ENCODE data around the gene MST1. TPM values are rescaled to one million over a fixed set of nuclear protein-coding genes. Genes with fewer than 3 reads are reported as not detected.
A peak's percentile ranks its signal among the peaks of the same experiment; 100 is the strongest.

The MST1 gene
- total and polyA plus RNA-seq, 8 donors, result 12.5 to 59.7 (median 35.5) TPM

- intact Hi-C loops (cut with DNase I), result no loop called here
- no peaks in the 10 kb centered on the region for H3K4me1 ChIP-seq
- H3K36me3 ChIP-seq, result no peaks in the 10 kb centered on the region
- H3K9me3 ChIP-seq, result no peaks in the 10 kb centered on the region
- ATAC-seq (no peak), DNase-seq (peak in 1 of 4 donors; percentile 65)
- H3K27ac ChIP-seq, result no peak overlapping the region
- no peaks in the 10 kb centered on the region for H3K27me3 ChIP-seq
- no peak overlapping the region for H3K4me3 ChIP-seq
- TF ChIP-seq, protein P1, sequence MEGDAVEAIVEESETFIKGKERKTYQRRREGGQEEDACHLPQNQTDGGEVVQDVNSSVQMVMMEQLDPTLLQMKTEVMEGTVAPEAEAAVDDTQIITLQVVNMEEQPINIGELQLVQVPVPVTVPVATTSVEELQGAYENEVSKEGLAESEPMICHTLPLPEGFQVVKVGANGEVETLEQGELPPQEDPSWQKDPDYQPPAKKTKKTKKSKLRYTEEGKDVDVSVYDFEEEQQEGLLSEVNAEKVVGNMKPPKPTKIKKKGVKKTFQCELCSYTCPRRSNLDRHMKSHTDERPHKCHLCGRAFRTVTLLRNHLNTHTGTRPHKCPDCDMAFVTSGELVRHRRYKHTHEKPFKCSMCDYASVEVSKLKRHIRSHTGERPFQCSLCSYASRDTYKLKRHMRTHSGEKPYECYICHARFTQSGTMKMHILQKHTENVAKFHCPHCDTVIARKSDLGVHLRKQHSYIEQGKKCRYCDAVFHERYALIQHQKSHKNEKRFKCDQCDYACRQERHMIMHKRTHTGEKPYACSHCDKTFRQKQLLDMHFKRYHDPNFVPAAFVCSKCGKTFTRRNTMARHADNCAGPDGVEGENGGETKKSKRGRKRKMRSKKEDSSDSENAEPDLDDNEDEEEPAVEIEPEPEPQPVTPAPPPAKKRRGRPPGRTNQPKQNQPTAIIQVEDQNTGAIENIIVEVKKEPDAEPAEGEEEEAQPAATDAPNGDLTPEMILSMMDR (IDR thresholded peaks at IDR 0.05), result no peak
These were observed 35.0 kb downstream of the MST1 start for GRCh38 chr3:49654176-49654825.

DNA sequence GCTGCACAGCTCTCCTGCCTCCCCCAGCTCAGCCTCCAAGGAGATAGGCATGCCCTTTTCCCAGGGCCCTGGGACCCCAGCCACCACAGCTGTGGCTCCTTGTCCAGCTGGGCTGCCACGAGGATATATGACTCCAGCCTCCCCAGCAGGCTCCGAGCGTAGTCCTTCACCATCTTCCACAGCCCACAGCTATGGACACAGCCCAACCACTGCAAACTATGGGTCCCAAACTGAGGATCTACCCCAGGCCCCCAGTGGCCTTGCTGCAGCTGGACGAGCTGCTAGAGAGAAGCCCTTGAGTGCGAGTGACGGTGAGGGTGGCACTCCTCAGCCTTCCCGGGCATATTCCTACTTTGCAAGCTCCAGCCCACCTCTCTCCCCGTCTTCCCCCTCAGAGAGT, 35.7 kb downstream of the MST1 start:
- DNase-seq, result peak in 1 of 4 donors; percentile 49
- ATAC-seq, result no peak
- Histone ChIP-seq H3K27me3 (no peaks in the 10 kb centered on the region), H3K36me3 (no peaks in the 10 kb centered on the region), H3K4me3 (no peak overlapping the region), H3K4me1 (no peaks in the 10 kb centered on the region), H3K9me3 (no peaks in the 10 kb centered on the region), H3K27ac (no peak overlapping the region)
- TF ChIP-seq, protein P1 (IDR thresholded peaks at IDR 0.05), result no peak
- intact Hi-C loops (cut with DNase I), result no loop called here

- TF ChIP-seq, protein P1 (IDR thresholded peaks at IDR 0.05), result no peak
- intact Hi-C loops (cut with DNase I), result no loop called here
- peak in 1 of 4 donors; percentile 62 for DNase-seq
- ATAC-seq, result no peak
- no peaks in the 10 kb centered on the region for H3K9me3 ChIP-seq
- no peaks in the 10 kb centered on the region for H3K36me3 ChIP-seq
- no peaks in the 10 kb centered on the region for H3K4me1 ChIP-seq
- no peak overlapping the region for H3K27ac ChIP-seq
- no peaks in the 10 kb centered on the region for H3K27me3 ChIP-seq
- no peak overlapping the region for H3K4me3 ChIP-seq
These were observed 36.3 kb downstream of the MST1 start for GRCh38 chr3:49652903-49653415.

GRCh38 chr3:49652218-49652902, 36.9 kb downstream of the MST1 start:
- Histone ChIP-seq H3K27me3 (no peaks in the 10 kb centered on the region), H3K27ac (no peak overlapping the region), H3K36me3 (no peaks in the 10 kb centered on the region), H3K9me3 (no peaks in the 10 kb centered on the region), H3K4me3 (no peak overlapping the region), H3K4me1 (no peaks in the 10 kb centered on the region)
- ATAC-seq (no peak), DNase-seq (peak in 1 of 4 donors; percentile 69)
- intact Hi-C loops (cut with DNase I), result no loop called here
- TF ChIP-seq, protein P1 (IDR thresholded peaks at IDR 0.05), result no peak

GRCh38 chr3:49650637-49651036, 38.6 kb downstream of the MST1 start:
- H3K4me1 ChIP-seq, result no peaks in the 10 kb centered on the region
- ATAC-seq (no peak), DNase-seq (peak in 1 of 4 donors; percentile 22)
- intact Hi-C loops (cut with DNase I), result no loop called here
- H3K36me3 ChIP-seq, result no peaks in the 10 kb centered on the region
- no peaks in the 10 kb centered on the region for H3K9me3 ChIP-seq
- TF ChIP-seq, protein P1 (IDR thresholded peaks at IDR 0.05), result no peak
- H3K27ac ChIP-seq, result no peak overlapping the region
- H3K27me3 ChIP-seq, result no peaks in the 10 kb centered on the region
- H3K4me3 ChIP-seq, result no peak overlapping the region
